Fibroblast of peridontal ligament (primary cell): ENCODE data around the gene TUBA4B.
A peak's percentile ranks its signal among the peaks of the same experiment; 100 is the strongest.
"Not testable (repeated sequence)": the region's sequence is repeated elsewhere in the genome, so short reads cannot be mapped to it uniquely, and the experiment has no call there.

ENCODE experiments used
- DNase-seq: peaks from one replicate; pipeline ENCODE4 v3.0.0-alpha.2; 2010; ENCODE audit errors: extremely low read depth

TUBA4B gene

DNA sequence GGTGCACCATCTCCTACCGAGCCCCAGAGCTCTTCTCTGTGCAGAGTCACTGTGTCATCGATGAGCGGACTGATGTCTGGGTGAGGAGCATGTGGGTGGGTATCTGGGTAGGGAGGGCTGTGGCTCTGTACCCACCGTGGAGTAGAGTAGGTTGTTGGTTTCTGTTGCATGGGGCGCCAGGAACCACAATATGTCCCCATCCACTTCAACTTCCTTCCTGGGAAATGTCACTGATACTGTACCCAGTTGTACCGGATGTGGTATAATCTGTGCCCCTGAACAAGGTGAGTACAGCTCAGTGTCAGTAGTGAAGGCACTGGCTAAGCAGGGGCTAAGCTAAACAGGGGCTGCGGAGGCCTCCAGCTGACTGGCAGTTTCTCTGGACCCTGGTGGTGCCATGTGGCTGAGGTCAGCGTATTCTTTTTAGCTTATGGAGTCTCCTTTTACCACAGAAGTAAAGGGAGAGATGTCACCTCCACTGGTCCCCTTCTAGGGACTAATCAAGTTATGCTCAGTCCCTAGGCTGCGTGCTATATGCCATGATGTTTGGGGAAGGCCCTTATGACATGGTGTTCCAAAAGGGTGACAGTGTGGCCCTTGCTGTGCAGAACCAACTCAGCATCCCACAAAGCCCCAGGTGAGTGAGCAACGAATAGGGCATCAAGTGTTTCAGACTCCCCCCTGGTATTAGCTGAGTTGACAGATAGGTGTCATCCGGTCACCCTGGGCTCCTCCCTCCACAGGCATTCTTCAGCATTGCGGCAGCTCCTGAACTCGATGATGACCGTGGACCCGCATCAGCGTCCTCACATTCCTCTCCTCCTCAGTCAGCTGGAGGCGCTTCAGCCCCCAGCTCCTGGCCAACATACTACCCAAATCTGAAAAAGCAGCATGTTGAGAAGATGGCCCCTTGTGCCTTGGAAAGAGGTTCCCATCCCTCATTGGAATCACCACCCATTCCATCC is 5.1 kb upstream of the TUBA4B start:
- DNase-seq: no peak

DNA sequence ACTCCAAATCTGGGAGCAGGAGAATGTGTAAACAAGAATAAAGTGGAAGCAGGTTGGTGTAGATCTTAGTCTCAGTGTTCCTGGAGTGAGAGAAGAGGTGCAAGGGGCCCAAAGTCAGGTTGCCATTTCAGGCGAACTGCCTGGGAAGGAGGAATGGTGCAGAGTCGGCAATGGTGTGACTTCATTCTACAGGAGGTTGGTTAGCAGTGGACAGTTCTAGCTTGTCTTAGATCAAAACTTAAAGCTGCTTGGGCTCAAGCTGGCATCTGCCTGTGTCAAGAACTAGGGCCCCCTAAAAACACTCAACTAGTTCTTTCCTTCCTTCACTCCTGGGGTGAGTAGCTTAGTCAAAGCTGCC is 4.2 kb upstream of the TUBA4B start:
- no peak for DNase-seq

GRCh38 chr2:219249203-219249980 is 3.7 kb upstream of the TUBA4B start:
- DNase-seq: peak; percentile 81

GRCh38 chr2:219250049-219250781 is 2.8 kb upstream of the TUBA4B start:
- DNase-seq: no peak

- peak; percentile 59 for DNase-seq
These were observed 1.4 kb upstream of the TUBA4B start for GRCh38 chr2:219251656-219252055.

- DNase-seq: no peak
These were observed 959 bp upstream of the TUBA4B start for GRCh38 chr2:219252084-219252483.

DNA sequence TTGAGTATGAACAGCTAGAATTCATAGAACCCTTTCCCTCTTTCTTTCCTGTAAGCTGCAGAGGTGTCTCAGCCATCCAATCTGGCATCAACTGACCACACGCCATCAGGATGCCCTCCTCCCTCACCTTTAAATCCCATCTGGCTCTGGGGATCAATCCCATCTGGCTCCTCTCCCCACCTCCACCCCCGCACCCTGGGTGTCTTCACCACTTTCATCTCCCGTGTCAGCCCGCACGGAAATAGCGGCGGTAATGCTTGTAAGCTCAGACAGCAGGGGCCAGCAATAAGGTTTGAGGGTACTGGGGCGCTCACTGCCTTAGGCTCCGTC is 508 bp upstream of the TUBA4B start:
- DNase-seq: no peak

DNA sequence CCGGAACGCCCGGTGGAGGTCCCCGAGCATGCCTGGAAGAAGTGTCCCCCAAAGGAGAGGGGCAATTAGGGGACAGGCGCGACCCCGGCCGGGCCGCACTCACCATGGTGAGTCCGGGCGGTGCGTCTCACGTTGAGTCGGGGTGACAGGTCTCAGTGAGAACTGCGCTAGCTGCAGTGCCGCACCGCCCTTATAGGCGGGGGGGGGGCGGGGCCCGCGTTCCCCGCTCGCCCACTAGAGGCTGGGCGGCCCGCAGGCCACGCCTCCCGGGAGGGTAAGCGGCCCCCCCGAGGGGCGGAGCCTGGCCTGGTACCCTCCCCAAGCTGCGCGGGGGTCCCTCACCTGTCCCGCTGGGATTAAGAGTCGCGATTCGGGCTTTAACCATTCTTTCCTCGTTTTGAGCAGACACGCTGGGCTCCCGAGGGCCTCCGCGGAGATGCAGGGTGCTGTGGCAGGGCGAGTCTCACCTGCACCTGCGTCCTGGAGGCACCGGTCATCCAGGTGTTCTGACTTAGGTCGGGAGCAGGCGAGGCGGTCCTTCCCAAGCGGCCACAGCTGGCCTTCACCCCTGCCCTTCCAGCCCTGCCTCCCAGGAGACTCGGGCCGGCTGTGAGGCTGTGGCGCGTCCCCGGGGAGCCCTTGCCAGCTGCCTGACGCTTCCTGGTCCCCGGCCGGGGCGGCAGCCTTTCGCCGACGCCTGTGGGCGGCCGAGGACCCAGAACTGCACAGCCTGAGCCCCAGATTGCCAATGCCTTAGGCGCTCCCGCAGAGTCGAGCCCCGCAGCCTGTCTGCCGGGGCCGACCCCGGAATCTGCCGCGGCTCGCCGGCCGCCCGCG is 928 bp downstream of the TUBA4B start, which contains the start of gene TUBA4A:
TSS of gene TUBA4A (minus strand) at position 166 of the 837 bp plus-strand sequence. CDS start at position 106, 60 bp downstream.
- DNase-seq: peak; percentile 35

DNA sequence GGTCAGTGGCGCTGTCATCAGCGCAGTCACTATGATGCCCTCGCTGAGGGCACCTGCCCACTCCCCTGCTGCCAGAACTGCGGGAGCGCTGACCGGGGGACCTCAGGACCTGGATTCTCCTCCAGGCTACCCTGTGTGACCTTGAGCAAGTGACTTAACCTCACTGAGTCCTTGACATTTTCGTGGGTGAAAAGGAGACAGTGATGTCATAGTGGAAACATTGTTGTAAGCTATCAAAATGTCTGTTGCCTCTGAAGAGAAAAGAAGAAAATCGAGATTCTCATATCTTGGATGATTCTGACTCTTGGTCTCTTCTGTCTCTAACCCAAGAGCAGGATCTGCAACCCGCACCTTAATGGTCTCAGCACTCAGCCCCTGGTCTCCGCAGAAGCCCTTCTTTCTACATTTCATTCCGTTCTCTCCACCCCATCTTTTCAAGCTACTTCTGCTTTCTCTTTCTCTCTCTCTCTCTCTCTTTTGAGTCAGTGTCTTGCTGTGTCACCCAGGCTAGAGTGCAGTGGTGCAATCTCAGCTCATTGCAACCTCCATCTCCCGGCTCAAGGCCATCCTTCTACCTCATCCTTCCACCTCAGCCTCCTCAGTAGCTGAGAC is 1.7 kb downstream of the TUBA4B start:
- peak; percentile 31 for DNase-seq

DNA sequence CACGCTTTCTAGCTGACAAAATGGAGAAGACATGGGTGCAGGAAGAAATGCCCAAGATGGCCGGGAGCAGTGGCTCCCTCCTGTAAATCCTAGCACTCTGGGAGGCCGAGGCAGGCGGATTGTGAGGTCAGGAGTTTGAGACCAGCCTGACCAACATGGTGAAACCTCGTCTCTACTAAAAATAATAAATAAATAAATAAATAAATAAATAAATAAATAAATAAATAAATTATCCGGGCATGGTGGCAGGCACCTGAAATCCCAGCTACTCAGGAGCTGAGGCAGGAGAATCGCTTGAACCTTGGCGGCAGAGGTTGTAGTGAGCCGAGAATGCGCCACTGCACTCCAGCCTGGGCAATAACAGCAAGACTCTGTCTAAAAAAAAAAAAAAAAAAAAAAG is 5.9 kb downstream of the TUBA4B start:
- DNase-seq: not testable (repeated sequence)

DNA sequence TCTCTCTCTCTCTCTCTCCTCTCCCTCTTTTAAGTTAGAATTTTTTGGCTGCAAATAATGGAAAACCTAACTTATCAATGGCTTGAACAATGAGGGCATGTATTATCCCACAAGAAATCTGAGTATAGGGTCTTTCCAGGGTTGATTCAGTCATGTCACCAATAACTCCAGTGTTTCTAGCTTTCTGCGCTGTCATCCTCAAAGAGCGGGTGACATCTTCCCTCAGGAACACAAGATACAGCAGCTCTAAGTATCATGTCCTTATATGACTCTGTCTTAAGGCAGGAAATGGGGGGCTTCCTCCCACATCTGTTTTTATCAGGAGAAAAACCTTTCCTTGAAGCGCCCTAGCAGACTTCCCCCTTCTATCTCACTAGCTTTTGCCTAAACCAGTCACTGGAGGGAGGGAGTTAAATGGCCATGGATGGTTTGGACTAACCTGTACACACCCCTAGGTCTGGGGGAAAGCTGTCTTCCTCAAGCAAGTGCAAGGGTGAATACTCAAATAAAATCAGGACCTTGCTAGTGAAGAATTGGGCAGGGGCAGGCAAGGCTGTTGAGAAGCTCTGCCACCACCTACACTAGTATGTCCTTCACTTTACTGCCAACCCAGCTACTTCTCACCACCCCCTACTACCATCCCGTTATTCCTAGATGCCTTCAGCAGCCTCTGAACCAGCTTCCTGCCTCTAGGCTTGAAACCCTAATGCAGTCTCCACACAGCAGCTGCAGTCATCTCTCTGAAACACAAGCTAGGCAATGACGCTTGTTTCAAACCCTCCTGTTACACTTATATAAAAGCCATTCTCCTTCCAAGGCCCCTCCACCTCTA is 8.2 kb downstream of the TUBA4B start:
- no peak for DNase-seq

GRCh38 chr2:219266232-219266631 is 13.2 kb downstream of the TUBA4B start:
- no peak for DNase-seq

DNA sequence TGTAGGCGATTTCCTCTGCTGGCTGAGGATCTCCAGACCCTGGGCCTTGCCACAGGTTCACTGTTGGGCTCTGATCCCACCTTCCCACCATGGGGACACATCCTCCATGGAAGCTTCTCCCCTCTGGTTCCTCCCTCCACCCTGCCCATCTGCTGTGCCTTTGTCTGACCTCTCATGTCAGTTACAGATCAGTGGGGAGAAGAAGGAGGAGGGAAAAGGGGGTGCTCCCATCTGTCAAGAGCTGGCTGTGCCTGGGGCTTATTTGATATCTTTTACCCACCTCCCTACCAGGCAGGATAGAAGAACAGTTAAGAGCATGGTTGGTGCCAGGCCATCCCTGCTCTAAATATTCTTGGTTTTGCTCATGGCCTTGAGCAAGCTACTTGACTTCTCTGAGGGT is 13.8 kb downstream of the TUBA4B start:
- DNase-seq: no peak

DNA sequence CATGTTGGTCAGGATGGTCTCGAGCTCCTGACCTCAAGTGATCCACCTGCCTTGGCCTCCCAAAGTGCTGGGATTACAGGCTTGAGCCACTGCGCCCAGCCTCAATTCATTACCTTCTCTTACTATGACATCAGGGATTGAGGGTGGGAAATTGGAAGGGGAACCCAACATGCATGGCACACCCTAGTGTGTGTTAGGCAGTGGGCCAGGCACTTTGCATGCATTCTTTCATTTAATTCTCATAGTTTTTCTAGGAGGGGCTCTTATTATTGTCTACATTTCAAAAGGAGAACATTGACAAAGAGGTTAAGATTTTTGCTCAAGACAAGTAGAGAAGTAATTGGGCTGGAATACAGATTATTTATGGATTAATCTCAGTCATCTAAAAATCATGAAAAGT is 15.3 kb downstream of the TUBA4B start:
- no peak for DNase-seq

GRCh38 chr2:219269362-219270054 is 16.5 kb downstream of the TUBA4B start:
- no peak for DNase-seq

- no peak for DNase-seq
These were observed 17.0 kb downstream of the TUBA4B start for GRCh38 chr2:219270055-219270372.

DNA sequence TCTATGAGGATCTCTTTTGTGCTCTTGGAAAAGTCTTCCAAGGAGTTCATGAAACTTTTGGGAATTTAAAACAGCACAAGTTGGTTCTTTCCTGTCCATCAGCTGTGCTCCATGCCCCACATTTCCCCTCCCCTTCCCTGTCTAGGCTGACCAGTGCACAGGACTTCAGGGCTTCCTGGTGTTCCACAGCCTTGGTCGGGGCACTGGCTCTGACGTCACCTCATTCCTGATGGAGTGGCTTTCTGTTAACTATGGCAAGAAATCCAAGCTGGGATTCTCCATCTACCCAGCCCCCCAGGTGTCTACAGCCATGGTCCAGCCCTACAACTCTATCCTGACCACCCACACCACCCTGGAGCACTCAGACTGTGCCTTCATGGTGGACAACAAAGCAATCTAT is 18.0 kb downstream of the TUBA4B start:
- no peak for DNase-seq

DNA sequence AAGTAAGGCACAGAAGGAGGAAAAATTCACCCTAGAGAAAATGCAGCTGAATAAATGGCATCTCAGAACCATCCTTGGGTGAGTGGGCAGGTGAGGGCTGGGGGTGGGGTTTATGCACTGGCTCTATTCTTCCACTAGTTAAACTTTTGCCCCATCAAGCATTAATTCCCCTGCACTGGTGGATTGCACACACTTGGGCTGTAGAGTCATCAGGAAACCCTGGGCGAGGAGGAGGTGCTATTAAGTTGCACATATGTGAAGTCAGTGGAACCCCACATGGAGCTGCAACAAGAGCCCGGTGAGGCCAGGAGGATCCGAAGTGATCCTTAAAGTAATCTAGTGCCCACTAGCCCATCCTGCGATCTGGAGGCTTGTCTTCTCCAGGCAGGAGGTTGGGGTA is 19.3 kb downstream of the TUBA4B start:
- DNase-seq: no peak

DNA sequence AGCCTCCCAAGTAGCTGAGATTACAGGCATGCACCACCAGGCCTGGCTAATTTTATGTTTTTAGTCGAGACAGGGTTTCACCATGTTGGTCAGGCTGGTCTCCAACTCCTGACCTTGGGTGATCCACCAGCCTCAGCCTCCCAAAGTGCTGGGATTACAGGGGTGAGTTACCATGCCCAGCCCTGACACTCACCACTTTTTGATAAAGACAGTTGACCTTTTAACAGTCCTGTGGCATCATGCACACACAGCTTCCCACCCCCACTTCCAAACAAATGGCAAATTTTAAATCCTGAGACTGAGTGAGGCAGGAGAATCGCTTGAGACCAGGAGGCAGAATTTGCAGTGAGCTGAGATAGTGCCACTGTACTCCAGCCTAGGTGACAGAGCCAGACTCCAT is 20.0 kb downstream of the TUBA4B start:
- DNase-seq: no peak

- DNase-seq: no peak
These were observed 20.9 kb downstream of the TUBA4B start for GRCh38 chr2:219273937-219274336.
